ENCODE results near the gene MXRA7.
"Not testable (repeated sequence)": the region's sequence is repeated elsewhere in the genome, so short reads cannot be mapped to it uniquely, and the experiment has no call there.

Gene MXRA7

DNA sequence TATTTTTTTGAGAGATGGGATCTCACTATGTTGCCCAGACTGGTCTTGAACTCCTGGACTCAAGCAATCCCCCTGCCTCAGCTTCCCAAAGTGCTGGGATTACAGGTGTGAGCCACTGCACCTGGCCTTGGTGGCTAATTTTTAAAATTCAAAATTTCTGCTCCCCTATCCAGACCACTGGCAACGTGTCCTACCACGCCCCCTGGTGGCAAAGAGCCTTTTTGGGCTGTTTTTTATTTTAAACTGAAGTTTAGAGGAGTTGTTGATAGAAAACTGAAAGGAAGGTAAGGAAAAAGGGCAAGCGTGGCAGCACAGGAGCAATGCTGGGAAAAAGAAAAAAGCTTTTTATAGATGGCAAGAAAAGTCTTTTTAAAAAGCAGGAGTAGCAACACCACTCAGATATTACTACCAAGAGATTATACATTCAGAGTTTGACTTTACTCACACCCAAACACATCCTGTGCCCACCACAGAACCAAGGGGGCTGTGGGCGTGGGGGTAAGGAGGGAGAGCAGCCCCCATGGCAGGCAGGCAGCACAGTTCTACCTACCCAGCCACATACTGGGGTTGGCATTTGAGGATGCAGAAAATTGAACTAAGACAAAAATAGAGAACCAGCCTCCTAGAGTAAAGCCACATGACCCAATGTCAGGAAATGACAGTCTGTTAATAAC is 4.2 kb upstream of the MXRA7 start:
- peak; percentile 91 for DNase-seq

DNA sequence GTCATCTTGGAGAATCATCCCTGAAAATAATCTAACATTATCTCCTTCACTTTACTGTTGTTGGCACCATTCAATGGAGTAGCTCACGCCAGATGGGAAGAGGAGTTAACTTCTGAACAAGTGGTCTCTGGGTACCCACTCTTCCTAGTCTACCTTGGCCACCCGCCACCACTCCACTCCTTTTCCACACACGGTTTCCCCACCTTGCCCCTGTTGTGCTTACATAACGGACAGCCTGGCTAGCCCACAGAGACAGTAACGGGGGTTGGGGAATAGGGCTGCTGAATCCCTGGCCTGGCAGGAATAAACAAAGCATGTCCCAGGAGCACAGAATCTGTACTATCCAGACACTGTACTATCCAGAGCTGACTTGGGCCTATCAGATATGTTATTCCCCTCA is 3.6 kb upstream of the MXRA7 start:
- no peak for DNase-seq

DNA sequence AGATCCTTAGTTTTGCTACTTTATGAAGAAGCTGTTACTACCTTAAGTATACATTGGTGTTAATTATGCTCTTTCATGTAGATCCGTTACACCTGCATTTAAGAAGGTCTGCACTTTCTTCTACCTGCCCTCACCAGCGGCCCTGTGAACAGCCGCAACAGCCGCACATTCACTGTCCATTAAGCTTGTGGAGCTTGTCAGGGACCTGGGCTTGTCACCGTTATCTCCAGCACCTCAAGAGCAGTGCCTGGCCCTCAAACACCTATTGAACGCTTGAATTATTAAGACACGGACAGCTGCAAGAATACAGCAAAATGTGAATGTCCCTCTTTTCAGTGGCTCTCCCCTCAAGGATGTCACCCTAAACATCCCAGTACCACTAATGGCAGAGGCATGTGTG is 3.0 kb upstream of the MXRA7 start:
- DNase-seq = no peak

DNA sequence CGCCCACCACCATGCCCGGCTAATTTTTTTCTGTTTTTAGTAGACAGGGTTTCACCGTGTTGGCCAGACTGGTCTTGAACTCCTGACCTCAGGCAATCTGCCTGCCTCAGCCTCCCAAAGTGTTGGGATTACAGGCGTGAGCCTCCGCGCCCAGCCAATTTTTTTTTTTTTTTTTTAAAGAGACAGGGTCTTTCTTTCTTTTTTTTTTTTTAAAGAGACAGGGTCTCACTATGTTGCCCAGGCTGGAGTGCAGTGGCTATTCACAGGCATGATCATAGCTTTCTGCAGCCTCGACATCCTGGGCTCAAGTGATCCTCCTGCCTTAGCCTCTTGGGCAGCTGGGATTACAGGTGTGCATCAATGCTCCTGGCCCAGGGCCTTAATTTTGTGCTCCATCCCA is 1.6 kb upstream of the MXRA7 start:
- DNase-seq = not testable (repeated sequence)

DNA sequence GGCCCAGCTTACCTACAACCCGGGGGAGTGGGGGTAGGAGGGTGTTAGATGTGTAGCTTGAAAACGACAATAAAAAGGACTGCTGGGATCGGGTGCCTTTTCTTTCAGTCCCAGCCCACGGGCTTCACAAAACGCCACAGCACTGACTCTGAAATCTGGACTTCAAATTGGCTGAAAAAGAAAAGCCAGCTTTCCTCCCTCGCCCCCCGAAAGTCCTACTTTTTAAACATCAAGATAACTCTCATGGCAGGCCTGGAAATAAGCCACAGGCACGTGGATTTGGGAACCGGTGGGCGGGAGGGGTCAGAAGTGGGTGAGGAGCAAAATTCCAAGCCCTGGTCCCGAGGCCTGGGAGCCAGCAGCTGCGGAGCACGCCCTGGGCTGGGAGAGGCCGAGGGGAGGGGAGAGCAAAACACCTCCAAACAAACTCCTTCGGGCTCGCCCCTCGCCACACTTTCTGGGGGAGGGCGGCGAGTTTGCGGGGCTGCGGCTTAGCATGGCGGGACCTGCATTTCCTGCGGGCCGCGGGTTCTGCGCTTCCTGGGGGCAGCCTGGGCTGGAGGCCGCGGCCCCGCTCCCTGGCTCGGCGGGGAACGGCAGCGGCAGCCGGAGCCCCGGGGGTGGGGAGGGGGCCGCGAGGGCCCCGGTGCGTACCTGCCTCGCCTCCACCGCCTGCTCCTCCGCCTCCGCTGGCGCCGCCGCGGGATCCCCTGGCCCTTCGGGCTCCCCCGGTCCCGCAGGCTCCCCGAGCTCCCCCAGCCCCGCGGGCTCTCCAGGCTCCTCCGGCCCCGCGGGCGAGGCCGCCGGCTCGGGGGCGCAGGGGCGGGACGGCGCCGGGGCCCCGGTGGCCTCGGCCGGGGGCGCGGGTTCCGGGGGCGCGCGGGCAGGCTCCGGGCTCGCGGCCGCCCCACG is 558 bp downstream of the MXRA7 start:
- DNase-seq = not testable (repeated sequence)

DNA sequence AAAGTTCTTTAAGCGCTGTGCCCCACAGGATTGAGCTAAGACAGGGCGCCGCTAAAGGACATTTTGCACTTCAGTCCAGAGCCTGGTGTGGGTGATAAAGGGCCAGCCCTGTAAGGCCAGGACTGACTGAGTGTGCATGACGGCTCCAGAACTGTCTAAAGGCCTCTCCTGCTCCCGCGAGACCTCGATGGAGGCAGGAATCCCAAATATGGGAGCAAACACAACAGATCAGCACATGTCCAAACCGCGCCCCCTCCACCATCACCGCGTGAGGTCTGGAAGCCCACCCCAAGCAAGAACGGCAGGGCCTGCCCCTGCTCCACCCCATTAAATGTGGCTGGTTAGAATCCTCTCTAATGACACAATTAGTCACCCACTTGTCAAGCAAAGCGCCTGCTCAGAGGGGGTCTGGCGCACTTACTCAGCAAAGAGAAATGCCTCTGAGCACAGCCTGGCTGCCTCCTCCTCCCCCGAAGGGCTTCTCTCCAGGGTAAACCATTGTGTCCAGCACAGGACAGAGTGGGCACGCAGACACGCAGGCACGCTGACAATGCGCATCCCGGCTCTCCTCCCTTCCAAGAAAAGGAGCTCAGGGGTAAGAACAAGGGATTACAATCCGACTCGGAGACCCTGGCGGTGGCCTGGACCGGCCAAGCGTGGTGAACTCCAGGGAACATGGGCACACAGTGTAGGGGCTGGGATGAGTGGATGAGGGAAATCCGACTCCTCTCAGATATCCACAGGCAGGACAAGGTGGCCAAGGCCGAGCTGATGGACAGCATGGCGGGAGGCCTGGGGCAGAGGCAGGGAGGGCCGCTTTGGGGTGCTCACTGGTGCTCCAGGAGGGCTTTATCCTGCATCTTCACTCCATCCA is 1.5 kb downstream of the MXRA7 start:
- DNase-seq = no peak

DNA sequence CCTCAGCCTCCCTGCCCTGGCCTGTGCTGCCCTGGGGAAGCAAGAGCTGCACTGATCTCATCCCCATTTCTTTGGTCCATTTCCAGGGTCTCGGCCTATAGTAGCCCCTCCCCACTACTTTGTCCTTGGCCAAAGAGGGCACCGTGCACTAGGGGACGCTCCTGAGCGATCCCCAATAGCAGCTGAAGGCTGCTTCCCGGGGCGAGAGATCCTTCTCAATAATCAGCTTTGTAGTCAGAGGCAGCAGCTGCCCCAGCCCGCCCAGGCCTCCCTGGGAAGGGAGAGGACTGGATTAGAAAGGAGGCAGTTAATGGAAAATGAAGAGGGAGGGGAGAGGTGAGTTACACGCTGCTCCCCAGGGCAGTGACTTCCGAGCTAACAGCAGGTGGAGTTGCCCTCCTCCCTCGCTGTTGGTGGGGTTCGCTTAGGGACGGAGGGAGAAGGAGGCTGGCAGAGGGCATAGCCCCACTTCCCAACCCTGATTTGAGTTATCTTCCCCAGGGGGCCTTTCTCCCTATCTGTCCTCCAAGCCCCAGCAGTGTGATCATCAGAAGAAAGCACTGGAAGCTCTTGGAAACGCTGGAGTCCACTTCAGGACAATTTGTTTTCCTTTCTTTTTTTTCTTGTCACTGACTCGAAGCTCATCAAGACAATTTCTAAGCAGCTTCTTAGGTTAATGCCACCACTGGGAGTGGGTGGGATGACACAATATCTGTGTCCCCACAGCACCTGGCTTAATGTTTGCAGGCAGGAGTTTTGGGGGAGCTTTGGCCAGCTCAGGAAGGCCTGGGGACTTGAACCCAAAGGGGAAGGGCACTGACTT is 2.6 kb downstream of the MXRA7 start:
- DNase-seq = no peak

DNA sequence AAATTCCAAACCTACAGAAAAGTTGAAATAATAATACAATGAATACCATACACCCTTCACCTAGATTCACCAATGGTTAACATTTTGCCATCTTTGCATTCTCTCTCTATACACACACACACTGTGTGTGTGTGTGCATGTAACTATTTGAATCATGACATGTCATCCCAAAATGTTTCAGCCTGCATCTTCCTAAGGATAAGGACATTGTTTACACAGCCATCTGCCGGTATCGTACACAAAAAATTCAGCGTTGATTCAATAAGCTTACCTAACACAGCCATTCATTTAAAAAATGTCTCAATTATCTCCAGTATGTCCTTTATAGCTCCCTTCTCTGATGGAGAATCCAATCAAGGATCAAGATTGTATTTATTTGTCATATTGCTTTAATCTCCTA is 3.9 kb downstream of the MXRA7 start:
- no peak for DNase-seq

DNA sequence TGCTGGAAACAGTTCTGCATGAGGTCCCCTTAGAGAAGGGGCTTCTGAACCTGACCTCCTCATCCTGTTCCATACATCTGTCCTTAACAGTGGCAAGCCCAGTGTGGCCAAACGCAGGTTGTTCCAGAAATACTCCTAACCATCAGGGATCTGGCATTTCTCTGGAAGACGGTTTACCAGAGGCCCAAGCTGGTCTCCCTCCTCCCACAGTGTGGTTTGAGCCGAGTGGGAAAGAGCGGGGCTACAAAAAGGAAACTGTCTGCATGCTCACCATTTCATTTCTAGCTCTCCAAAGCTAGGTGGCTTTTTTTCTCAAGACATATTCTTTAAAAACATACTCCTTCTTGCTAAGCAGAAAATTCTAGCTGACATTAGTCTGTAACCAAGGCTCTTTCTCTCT is 6.0 kb downstream of the MXRA7 start:
- no peak for DNase-seq

DNA sequence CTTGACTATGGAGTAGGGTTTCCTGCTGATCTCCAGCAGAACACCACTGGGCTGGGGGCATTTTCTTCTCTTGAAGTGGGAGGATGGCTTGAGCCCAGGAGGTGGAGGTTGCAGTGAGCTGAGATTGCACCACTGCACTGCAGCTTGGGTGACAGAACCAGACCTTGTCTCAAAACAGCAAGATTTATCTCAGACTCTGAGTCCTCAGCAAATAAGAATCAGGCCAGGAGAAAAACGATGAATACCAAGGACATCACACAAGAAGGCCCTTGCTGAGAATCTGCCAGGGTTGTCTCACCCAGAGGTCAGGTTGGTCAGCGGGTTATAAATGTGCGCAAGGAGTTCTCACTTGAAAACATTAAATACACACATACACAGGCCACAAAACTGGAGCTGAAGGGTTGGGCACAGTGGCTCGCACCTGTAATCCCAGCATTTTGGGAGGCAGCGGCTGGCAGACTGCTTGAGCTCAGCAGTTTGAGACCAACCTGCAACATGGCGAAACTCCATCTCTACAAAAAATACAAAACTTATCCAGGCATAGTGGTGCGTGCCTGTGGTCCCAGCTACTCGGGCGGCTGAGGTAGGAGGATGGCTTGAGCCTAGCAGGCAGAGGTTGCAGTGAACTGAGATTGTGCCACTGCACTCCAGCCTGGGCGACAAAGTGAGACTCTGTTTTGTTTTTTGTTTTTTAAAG is 7.7 kb downstream of the MXRA7 start:
- DNase-seq = no peak

DNA sequence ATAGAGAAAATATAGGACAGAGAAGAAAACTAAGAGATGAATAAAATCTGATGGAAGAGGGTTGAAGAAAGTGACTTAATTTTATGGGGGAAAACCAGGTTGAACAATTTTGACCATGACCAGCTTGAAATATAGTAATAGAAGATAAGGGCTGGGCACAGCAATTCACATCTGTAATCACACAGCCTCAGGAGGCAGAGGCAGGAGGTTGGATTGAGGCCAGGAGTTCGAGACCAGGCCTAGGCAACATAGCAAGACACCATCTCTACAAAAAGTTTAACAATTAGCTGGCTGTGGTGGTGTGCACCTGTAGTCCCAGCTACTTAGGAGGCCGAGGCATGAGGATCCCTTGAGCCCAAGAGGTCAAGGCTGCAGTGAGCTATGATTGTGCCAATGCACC is 8.7 kb downstream of the MXRA7 start:
- no peak for DNase-seq

DNA sequence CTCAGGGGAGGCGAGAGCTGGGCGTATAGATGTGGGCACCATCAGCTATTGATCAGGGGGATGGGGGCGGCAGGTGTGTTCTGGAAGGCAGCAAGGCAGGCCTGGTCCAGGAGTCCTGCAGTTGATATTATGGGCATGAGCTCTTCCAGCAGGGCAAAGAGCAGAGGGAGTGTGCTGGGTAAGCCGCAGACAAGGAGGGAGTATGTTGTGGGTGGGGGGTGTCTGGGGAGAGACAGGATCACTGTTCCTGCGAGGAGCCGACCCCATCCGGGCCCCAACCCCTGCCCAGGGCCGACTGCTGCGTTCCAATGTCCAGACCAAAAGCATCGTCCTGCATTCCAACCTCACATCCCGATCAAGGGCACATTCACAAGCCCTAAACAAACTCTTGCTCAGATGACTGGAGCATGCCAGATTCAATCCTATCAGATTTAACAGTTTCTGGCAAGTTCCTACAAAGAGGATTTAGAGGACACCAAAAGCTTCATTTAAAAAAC is 9.2 kb downstream of the MXRA7 start:
- DNase-seq = no peak

DNA sequence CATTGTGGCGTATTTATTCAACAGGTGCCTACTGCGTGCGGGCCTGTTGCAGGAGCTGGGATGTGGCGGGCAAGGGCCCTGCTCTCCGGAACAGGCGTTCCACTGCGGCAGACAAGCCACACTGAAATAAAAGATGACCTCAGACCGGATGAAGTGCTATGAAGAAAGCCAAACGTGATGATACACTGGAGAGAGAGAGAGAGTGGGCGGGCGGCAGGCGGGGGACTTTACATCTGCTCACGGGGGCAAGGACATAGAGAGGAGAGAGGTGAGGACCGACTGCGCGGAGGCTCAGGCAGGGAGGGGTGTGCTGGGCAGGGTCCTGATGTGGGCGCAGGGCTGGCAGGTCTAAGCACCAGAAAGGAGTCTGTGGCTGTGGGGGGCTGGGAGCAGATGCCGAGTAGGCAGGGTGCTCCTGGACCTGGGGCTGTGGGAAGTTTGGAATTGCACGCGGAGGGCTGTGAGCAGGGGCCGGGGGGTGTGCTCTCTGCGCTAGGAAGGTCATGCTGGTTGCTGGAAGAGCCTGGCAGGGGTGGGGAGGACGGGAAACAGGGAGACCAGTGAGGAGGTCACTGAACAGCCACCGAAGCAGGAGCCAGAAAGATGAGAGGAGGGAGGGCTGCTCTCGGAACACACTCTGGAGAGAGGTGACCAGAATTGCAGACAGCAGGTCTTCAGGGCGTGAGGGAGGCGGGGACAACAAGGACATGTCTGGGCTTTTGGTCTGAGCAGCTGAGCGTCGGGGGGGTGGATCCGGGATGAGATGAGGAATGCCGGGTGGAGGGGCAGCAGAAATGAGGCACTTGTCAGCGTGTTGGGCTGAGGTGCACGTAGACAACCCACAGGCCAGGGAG is 9.9 kb downstream of the MXRA7 start:
- DNase-seq = no peak

DNA sequence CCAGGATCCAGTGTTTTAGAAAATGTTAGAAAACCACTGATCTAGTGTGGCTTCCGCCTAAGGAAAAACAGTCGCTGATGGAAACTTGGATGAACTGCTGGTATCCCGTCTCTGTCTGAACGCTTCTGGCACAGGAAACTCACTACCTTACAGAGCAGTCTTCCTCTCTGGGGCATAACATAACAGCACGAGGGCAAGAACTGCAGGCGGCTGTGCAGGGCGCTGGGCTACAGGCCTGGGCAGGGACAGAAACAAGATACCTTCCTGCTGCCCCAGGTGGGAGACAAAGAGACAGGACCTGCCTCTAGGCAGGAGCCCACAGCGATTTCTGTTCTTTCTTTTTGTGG is 10.5 kb downstream of the MXRA7 start:
- no peak for DNase-seq

DNA sequence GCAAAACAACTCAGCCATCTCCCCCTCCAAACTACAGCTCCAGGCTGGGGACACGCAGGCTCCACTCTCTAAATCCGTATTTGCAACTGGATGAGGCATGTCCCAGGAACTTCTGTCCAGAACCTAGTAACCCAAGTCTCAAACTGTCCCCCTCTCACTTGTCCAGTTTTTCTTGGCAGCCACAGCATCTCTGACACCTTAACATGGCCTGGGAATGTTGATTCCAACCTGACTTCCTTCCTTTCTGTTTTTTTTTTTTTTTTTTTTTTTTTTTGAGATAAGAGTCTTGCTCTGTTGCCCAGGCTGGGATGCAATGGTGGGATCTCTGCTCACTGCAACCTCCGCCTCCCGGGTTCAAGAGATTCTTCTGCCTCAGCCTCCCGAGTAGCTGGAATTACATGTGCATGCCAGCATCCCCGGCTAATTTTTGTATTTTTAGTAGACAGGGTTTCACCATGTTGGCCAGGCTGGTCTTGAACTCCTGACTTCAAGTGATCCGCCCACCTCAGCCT is 12.2 kb downstream of the MXRA7 start:
- DNase-seq = not testable (repeated sequence)

DNA sequence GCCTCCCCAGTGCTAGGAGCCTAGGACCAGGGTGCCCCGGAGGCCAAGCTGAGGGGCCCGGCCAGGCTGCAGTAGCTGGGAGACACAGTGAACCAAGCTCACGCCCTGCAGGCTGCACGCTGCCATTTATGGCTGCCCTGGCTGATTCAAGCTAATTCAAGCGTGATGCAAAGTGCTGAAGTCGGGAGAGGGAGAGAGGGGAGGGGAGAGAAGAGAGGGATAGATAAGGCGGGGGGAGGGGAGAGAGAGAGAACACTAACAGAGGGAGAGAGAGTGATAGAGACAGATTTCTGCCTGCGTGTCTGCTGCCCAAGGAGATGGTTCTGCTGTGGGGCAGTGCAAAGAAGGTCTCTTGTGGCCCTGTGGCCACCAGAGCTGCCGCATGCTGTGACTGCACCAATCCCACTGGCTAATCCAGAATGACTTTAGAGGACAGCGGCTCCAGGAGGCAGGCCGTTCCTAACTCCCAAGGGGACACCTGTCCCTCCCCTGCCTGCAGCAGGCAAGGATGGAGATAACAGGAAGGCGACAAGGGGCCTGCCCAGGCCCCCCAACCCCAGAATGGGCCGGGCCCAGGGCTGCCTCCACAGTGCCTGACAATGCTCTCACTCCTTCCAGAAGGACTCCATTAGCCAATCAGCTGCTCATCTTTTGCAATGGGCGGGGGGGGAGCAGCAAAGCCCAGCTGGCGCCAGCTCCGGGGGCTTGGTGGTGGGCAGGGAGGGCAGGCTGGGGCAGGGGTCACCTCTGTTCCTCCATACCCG is 12.9 kb downstream of the MXRA7 start:
- no peak for DNase-seq

DNA sequence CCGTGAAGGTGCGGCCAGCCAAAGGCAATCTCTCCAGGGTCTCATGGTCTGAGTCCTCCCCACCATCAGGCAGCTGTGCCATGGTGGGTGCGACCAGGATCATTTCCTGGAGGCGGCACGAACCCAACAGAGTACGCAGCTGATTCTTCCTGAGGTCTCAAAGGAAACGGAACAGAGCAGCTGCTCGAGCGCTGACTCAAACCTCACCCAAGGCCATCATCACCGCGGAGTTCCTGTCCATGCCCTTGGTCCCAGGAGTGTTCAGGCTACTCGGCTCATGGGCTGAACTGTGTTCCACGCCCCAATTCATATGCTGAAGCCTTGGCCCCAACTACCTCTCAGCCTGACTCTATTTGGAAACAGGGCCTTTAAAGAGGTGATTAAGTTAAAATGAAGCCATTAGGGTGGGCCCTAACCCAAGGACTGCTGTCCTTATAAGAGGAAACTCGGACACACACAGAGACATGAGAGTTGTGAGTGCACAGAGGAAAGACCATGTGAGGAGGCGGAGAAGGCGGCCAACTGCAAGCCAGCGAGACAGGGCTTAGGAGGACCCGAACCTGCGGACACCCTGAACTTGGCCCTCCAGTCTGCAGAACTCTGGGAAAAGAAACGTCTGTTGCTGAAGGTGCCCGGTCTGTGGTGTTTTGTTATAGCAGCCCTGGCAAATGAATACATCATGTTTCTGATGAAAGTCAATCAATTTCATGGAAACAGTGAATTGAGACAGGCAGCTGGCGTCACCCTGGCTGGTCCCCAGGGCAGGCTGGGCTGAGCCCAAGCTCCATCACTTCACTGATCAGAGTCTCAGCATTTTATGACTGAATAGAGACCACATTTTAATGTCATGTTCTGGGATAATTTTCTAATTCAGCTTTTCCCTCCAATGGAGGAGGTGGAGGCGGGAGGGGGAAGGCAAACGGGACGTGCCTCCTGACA is 13.7 kb downstream of the MXRA7 start:
- DNase-seq = no peak

DNA sequence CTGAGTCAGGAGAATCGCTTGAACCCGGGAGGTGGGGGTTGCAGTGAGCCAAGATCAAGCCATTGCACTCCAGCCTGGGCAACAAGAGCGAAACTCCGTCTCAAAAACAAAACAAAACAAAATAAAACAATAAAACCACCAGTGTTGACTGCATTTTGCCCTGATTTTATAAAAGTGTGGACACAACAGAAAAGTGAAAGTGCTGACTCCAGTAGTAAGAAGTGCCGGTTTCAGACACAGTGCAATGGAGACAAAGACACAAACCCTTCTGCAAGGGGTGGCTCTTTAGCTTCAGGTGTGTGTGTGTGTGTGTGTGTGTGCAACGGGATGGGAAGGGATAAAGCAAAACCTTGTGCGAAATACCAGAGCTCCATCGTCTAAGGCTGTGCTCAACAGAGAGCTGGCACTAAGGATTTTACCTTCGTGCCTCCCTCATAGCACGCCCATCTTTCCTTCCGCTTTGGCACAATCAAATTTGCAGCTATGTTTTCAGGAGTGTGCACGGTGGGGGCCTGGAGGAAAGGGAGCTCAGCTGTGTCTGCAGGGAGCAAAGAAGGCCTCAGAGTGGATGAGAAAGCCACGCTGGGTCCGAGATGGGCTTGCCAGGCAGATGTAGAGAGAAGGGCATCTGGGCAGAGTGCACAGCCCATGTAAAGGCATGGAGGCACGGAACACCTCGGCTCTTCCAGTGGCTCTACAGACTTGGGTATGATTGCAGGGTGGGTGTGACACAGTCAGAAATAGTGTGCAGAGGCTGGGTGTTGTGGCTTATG is 15.5 kb downstream of the MXRA7 start:
- DNase-seq = no peak
